ENCODE data around the gene PTX4.

Gene PTX4

GRCh38 chr16:1524366-1524765 lies 35.6 kb upstream of the PTX4 start:
- intact Hi-C loops (cut with DNase I): no loop called here

DNA sequence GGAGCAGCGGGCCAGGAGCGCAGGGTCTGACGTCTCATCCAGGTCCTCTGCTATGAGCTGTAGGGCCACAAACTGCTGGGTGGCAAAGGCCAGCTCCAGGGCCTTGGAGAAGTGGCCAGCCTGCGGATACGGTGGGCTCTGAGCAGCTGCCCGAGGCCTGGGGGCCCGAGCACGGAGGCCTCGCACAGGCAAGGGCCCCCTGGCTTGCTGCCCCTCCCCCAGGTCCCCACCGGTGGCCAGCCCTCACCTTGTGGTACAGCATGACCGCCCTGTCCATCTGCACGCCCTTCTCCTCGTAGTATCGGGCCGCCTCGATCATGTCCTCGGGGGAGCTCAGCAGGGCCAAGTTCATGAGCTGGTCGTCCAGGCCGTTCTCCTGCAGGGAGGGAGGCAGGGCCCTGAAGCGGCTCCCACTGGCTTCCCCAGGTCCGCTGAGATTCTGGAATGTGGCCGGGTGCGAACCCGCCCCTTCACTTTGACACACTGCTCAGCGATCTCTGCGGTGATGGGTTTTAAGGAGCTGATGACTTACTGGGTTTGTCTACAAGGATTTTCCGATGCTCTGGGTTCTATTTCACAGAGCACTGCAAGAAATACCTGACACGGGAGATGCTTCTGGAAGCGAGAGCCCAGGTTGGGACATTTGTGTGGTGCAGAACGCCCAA lies 35.0 kb upstream of the PTX4 start:
- intact Hi-C loops (cut with DNase I): no loop called here
- DNase-seq: no peak

More at GRCh38 chr16:1524366-1524765, 35.6 kb upstream of the PTX4 start:
- no peak for DNase-seq

DNA sequence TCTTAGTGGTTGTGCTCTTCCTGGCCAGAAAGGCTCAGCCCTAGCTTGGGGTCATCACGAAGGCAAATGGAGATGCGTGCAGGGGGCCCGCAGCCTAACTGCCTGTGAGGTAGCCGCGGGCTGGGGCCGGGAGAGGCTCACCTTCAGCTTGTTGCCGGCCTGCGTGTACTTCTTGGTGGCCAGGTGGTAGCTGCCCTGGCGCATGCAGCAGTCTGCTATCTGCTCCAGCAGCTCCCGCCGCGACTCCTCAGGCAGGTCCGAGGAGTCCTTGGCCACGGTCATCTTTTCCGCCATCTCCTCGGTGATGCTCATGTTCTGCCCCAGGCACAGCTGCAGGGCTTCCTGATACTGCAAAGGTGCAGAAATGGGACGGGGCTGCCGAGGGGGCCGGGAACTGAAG lies 31.7 kb upstream of the PTX4 start:
- intact Hi-C loops (cut with DNase I): no loop called here
- DNase-seq: no peak

- intact Hi-C loops (cut with DNase I): no loop called here
- no peak for DNase-seq
Measured at GRCh38 chr16:1519831-1520230, 31.1 kb upstream of the PTX4 start.

DNA sequence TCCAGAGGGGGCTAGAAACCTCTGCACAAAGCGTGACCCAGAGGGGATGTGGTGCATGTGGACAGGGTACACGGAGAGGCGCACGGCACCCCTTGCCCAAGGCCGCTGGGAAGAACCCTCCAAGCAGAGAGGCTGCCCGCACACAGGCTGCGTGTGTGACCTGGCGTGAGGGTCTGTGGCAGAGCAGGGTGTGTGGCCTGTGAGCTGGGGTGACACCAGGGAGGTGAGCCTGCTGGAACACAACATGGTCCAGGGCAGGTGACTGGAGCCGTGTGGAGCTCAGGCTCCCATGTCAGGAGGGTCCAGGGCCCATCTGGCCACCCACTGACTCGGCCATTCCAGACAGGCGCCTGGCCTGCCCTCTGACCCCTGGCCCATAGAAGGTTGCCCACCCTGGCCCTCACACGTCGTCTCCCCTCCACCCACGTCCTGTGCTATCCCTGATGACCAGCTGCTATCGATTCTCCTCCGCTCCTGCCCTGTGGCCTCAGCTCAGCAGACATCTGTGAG lies 29.9 kb upstream of the PTX4 start:
- intact Hi-C loops (cut with DNase I): no loop called here
- DNase-seq: no peak

DNA sequence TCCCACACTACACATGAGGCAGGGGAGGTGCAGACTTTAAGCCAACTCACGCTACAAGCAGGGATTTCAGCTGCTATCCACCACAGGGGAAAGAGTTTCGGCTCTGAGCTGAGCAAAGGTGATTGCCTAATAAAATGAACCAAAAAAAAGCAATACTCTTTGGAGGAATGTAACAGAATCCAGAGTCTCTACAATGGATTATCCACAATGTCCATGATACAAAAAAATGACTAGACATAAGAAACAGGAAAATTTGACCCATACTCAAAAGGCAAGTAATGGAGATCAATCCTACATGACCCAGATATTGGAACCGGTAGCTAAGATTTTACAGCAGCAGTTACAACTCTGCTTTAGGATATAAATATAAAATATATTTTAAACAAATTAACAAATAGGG lies 25.8 kb upstream of the PTX4 start:
- no peak for DNase-seq
- intact Hi-C loops (cut with DNase I): no loop called here

DNA sequence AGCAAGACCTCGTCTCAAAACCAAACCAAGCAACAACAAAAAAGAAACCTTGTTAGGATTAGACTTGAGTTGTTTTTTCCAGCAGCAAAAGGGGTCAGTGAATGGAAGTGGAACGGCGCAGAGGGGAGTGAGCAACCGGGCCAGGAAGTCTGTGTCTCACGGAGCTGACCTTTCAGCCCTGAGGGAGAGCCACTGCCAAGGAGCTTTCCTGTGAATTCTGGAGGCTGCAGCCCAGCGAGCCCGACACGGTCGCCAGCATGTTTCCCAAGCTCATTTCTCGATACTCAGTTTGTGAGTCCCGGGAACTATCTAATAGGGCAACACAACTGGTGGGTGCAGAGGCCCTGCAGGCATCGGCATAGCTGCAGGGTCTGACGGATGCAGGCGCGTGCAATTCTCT lies 24.0 kb upstream of the PTX4 start:
- intact Hi-C loops (cut with DNase I): no loop called here
- DNase-seq: no peak

- intact Hi-C loops (cut with DNase I): no loop called here
- DNase-seq: no peak
Measured at GRCh38 chr16:1511662-1512569, 23.2 kb upstream of the PTX4 start.

- intact Hi-C loops (cut with DNase I): no loop called here
- DNase-seq: no peak
Measured at GRCh38 chr16:1510941-1511351, 22.2 kb upstream of the PTX4 start.

GRCh38 chr16:1510272-1510671 lies 21.5 kb upstream of the PTX4 start:
- intact Hi-C loops (cut with DNase I): no loop called here
- no peak for DNase-seq

DNA sequence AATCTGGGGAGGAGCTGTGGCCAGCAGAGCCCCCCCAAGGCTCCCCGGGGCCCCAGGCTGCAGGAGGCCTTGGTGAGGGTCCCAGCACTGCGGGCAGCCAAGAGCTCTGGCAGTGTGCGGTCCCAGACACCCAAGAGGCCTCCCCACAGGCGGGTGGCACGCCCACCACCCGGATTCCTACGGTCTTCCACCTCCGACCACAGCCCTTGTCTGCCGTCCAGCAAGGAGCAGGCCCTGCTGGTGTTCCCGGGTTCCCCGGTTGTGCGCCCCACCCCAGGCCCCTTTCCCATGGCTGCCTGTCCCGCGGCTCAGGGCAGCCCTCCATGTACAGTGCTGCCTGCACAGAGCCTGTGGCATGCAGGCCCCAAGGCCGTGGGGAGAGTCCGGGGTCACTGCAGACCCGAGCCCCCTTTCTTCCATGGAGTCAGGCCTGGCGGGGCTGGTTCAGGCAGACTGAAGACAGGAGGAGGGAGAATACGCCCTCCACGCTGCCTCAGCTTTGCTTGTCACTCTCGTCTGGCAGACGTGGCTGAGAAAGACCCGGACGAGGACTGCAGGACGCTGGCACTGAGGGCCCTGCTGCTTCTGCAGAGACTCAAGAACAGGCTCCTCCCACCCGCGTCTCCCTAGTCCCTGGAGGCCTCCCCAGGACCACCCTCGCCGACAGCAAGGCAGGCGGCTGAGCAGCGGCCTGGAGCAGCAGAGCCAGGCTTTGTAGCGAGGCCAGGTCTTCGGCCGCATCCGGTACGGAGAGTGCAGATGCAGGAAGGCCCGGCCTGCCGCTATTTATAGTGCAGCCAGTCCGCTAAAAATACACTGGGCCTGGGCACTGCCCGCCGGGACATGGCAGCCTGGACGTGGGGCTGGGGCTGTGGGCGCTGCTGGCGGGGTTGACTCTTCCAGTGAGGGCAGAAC lies 20.8 kb upstream of the PTX4 start:
- intact Hi-C loops (cut with DNase I): no loop called here

GRCh38 chr16:1508494-1509187 lies 19.9 kb upstream of the PTX4 start:
- intact Hi-C loops (cut with DNase I): no loop called here
- DNase-seq: no peak

More for the DNA sequence above, 20.8 kb upstream of the PTX4 start:
- DNase-seq: peak in 1 of 10 donors; percentile 32

- peak in 1 of 10 donors; percentile 66 for DNase-seq
- intact Hi-C loops (cut with DNase I): no loop called here
Measured at GRCh38 chr16:1506494-1507213, 17.9 kb upstream of the PTX4 start.

DNA sequence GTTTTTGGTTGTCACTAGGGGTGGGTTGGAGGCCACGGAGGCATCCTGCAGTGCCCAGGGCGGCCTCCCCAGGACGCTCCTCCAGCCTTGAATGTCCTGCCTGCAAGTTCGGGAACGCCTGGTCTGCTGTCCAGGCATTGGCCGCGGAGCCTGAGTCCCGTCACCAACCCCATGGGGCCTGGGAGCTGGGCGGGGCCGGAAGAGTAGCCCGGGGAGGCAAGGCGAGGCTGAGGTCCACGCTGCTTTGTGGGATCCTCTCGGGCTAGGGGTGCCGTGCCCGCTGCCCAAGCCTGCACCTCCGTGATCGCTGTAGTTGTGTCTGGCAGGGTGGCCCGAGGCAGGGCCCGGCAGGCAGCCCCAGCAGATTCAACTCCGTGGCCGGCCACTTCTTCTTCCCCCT lies 17.2 kb upstream of the PTX4 start:
- intact Hi-C loops (cut with DNase I): no loop called here
- DNase-seq: peak in 1 of 10 donors; percentile 70

DNA sequence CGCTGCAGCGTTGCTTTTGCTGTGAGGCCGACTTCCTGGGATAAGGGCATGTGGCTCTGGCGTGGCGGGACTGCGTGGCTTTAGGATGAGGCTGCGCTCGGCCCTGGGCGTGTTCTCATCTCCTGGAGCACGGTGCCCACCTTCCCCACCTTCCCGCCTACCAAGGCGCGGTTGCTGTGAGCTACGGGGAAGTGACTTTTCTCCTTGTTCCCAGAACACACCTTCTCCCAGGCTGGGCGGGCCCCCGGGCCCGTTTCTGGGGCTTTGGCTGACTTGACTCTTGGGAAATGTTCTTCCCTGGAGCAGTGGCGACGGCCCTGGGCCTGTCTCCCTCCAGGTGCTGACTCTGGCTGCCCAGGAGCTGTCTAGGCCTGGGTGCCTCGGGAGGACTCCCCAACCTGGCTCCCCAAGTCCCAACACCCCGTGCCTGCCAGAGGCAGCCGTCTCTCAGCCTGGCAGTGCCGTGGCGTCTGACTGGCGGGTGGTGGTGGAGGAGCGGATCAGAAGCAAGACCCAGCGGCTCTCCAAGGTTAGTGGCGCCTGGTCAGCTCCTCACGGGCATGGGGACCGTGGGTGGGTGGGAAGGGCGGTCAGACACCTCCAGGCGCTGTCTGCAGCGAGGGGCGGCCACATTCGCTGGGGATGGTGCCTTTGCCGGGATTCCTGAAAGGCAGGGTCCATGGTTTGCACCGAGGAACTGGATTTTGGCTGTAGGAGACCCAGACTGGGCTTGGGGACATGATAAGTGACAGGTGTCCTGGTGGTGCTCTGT lies 16.5 kb upstream of the PTX4 start:
- intact Hi-C loops (cut with DNase I): no loop called here
- DNase-seq: no peak

DNA sequence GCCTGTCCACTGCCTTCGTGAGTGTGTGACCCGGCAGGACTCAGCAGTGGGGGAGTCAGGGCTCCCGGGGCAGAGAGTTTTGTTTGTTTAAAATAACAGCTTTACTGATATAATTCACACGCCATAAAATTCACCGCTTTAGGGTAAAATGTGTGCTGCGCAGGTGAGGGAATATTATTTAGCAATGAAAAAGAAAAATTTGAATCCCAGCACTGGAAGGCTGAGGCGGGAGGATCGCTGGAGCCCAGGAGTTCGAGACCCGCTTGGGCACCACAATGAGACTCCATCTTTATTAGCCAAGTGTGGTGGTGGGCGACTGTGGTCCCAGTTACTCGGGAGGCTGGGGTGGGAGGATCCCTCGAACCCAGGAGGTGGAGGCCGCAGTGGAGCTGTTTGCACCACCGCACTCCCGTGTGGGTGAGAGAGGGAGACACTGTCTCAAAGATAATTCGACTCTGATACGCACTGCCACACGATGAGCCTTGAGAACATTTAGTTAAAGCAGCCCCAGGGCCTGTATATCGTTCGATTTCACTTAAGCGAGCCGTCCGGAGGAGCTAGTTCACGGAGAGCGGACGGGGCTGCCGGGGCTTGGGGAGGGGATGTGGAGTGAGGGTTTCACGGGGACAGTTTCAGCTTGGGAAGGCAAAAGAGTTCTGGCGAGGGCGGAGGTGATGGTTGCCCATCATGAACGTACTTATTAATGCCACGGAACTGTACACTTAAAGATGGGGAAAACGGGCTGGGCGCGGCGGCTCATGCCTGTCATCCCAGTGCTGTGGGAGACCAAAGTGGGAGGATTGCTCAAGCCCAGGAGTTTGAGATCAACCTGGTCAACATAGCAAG lies 14.6 kb upstream of the PTX4 start:
- intact Hi-C loops (cut with DNase I): no loop called here
- peak in 1 of 10 donors; percentile 67 for DNase-seq

- intact Hi-C loops (cut with DNase I): no loop called here
- peak in 2 of 10 donors; percentile 76 to 79 for DNase-seq
Measured at GRCh38 chr16:1502092-1503004, 13.6 kb upstream of the PTX4 start.
